Sigmoid colon (tissue), 7 donors: Measurements from ENCODE around the gene SHB. TPM values are rescaled to one million over a fixed set of nuclear protein-coding genes. Genes with fewer than 3 reads are reported as not detected.

ENCODE experiments used
- DNase-seq: peaks from one replicate; pipeline ENCODE4 v3.0.0-alpha.2; 2019
- H3K27ac ChIP-seq, 4 donors: fragments of 200-600 bp; sonication (generic); one replicate each; pipeline ENCODE4 v1.5.1; 2016 to 2019; ENCODE audit warnings: mild to moderate bottlenecking in 1 of 4
- H3K27me3 ChIP-seq, 3 donors: fragments of 200-600 bp; sonication (generic); one replicate each; pipeline ENCODE4 v1.5.1; 2019; ENCODE audit warnings: mild to moderate bottlenecking in 1 of 3
- H3K36me3 ChIP-seq, 4 donors: fragments of 200-600 bp; sonication (generic); one replicate each; pipeline ENCODE4 v1.5.1; 2016 to 2019
- H3K4me1 ChIP-seq, 4 donors: fragments of 200-600 bp; sonication (generic); one replicate each; pipeline ENCODE4 v1.5.1; 2017 to 2019
- H3K4me3 ChIP-seq, 4 donors: fragments of 200-600 bp; sonication (generic); one replicate each; pipeline ENCODE4 v1.5.1; 2017 to 2019; ENCODE audit warnings: mild to moderate bottlenecking in 2 of 4, moderate library complexity in 1 of 4
- H3K9me3 ChIP-seq, 4 donors: fragments of 200-600 bp in 3 of 4; sonication (generic) in 3 of 4; one replicate each; pipeline versions ENCODE4 v1.5.1 to v1.6.1; 2013 to 2019
- EP300 ChIP-seq, 4 donors: sonication (generic); formaldehyde crosslinking; IDR thresholded peaks; one replicate each; pipeline ENCODE4 v1.6.1; 2017; ENCODE audit warnings: antibody characterized with exemption in 4 of 4
- POLR2A ChIP-seq, 2 donors: fragments of 450-650 bp; IDR thresholded peaks; one replicate each; pipeline ENCODE4 v1.6.1; 2016; ENCODE audit warnings: antibody characterized with exemption in 2 of 2, mild to moderate bottlenecking in 2 of 2, moderate library complexity in 2 of 2
- POLR2AphosphoS5 ChIP-seq, 4 donors: sonication (generic); formaldehyde crosslinking; IDR thresholded peaks; one replicate each; pipeline ENCODE4 v1.6.1; 2017; ENCODE audit warnings: antibody characterized with exemption in 4 of 4
- WGBS, 2 donors: extraction: QIAGEN DNeasy Blood & Tissue Kit; methylation state at CpG; one replicate each; pipeline ENCODE4 v1.1.7; 2013; 5-methylcytosine and 5-hydroxymethylcytosine counted together
- intact Hi-C: fragments of 100-400 bp; cut with DNase I; formaldehyde crosslinking; loops from one replicate; pipeline ENCODE4 v1.15.1; 2023
- polyA plus RNA-seq, 3 donors: library from polyadenylated mRNA; stranded (reverse); fragments of 200-250 nt; gene quantifications; one replicate each; pipeline ENCODE4 v1.2.3, GENCODE V29; 2013
- total RNA-seq, 4 donors: library from RNA; depleted of rRNA; stranded (reverse); fragments of >200 nt; gene quantifications; one replicate each; pipeline ENCODE4 v1.1.0, GENCODE V29; 2016
- TF ChIP-seq, protein P1 (sequence below), 4 experiments: fragments of 450-650 bp in 3 of 4; fragments of 200-600 bp in 1 of 4; IDR thresholded peaks; one replicate each; pipeline ENCODE4 v1.5.1; 2016 to 2019; ENCODE audit warnings: antibody characterized with exemption in 4 of 4, mild to moderate bottlenecking in 3 of 4, moderate library complexity in 2 of 4
- donor health status: healthy with polysubstance abuse.
- donor health status: Bipolar disorder and iron deficiency.
- donor health status: healthy.

Gene SHB
- total and polyA plus RNA-seq, 7 donors = 6.8 to 33.7 (median 10.2) TPM

DNA sequence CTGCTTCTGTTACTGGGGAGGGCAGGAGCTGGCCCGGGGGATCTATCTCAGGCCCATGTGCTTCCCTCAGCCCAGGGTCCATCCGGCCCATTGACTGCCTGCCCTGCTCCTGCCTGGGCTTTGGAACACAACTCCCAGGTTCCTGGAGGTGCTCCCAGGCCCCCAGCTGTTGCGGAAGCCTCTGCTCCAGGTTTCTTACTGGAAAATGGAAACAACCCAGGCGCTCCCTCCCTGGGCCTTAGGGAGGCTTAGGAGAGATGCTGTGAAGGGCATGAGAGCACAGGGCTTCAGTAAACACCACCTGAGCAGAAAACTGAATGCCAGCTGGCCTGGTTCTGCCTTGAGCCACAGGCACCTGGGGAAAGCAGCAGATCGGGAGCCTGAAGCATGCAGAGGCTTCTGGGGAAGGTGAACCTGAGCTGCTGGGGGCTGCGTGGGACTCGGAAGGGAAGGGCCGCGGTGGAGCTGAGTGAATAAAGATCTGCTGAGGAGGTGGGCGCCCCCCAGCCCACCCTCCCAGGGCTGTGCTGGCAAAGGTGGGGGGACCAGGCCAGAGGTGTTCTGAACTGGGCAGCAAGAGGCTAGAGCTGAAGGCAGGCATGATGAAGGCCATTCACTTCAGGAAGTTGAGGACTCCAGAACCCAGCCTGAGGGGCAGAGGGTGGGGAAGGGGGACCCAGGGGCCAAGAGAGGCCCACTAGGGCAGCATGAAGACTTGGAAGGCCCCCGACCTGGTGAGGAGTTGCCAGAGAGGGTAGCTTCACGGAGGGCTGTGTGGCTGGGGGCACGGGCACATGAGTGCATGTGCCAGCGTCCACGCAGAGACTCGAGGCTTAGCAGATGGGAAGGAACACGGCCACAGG, 64.8 kb downstream of the SHB start:
- WGBS, 2 donors = 91 to 95% methylated on average over 17 of the region's 17 CpGs
- TF ChIP-seq, protein P1, sequence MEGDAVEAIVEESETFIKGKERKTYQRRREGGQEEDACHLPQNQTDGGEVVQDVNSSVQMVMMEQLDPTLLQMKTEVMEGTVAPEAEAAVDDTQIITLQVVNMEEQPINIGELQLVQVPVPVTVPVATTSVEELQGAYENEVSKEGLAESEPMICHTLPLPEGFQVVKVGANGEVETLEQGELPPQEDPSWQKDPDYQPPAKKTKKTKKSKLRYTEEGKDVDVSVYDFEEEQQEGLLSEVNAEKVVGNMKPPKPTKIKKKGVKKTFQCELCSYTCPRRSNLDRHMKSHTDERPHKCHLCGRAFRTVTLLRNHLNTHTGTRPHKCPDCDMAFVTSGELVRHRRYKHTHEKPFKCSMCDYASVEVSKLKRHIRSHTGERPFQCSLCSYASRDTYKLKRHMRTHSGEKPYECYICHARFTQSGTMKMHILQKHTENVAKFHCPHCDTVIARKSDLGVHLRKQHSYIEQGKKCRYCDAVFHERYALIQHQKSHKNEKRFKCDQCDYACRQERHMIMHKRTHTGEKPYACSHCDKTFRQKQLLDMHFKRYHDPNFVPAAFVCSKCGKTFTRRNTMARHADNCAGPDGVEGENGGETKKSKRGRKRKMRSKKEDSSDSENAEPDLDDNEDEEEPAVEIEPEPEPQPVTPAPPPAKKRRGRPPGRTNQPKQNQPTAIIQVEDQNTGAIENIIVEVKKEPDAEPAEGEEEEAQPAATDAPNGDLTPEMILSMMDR (IDR thresholded peaks at IDR 0.05) = no peak
- TF ChIP-seq POLR2AphosphoS5 (IDR thresholded peaks at IDR 0.05) (no peak), EP300 (IDR thresholded peaks at IDR 0.05) (no peak), POLR2A (IDR thresholded peaks at IDR 0.05) (no peak)
- Histone ChIP-seq H3K4me3 (no peak overlapping the region), H3K36me3 (no peaks in the 10 kb centered on the region), H3K9me3 (no peaks in the 10 kb centered on the region), H3K4me1 (peaks cover 0 to 31% (median 14%) of the 10 kb centered on the region in 4 donors), H3K27ac (no peak overlapping the region), H3K27me3 (no peaks in the 10 kb centered on the region)
- intact Hi-C loops = no loop called here
- DNase-seq = no peak

GRCh38 chr9:38003230-38003629, 65.8 kb downstream of the SHB start:
- TF ChIP-seq EP300 (IDR thresholded peaks at IDR 0.05) (no peak), POLR2A (IDR thresholded peaks at IDR 0.05) (no peak), POLR2AphosphoS5 (IDR thresholded peaks at IDR 0.05) (no peak)
- TF ChIP-seq, protein P1 (IDR thresholded peaks at IDR 0.05) = no peak

DNA sequence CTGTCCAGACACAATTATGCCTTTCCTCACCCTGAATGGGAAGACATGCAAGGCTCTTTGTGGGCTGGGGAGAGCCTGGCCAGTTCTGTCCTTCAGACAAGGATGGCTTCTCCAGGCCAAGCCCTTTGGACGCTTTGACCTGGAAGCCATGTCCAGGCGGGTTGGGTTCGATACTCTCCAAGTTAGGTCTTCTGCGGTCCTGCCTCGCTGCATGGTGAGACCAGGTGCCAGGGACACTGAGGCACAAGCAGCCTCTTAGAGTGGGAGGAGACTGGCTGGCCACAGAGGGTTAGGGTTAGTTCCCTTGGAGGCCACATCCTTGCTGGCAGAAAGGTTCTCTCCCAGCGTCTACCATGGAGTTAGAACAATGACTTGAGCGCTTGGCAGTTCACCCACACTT, 67.6 kb downstream of the SHB start:
- TF ChIP-seq, protein P1 (IDR thresholded peaks at IDR 0.05) = no peak
- no peak for TF ChIP-seq EP300 (IDR thresholded peaks at IDR 0.05)
- no peak for TF ChIP-seq POLR2A (IDR thresholded peaks at IDR 0.05)
- TF ChIP-seq POLR2AphosphoS5 (IDR thresholded peaks at IDR 0.05) = no peak
- no peak overlapping the region for H3K27ac ChIP-seq
- no peaks in the 10 kb centered on the region for H3K36me3 ChIP-seq
- WGBS, 2 donors = 87 to 90% methylated on average over 7 of the region's 7 CpGs
- no peak overlapping the region for H3K4me3 ChIP-seq
- DNase-seq = no peak
- peaks cover 0 to 38% (median 28%) of the 10 kb centered on the region in 4 donors for H3K4me1 ChIP-seq
- intact Hi-C loops = no loop called here
- no peaks in the 10 kb centered on the region for H3K9me3 ChIP-seq
- H3K27me3 ChIP-seq = no peaks in the 10 kb centered on the region

More at GRCh38 chr9:38003230-38003629, 65.8 kb downstream of the SHB start:
- H3K36me3 ChIP-seq = no peaks in the 10 kb centered on the region
- 70 to 83% methylated on average over 8 of the region's 8 CpGs for WGBS, 2 donors
- H3K4me1 ChIP-seq = peaks cover 0 to 31% (median 19%) of the 10 kb centered on the region in 4 donors
- H3K27ac ChIP-seq = no peak overlapping the region
- intact Hi-C loops = no loop called here
- DNase-seq = no peak
- H3K4me3 ChIP-seq = no peak overlapping the region
- H3K27me3 ChIP-seq = no peaks in the 10 kb centered on the region
- H3K9me3 ChIP-seq = no peaks in the 10 kb centered on the region

DNA sequence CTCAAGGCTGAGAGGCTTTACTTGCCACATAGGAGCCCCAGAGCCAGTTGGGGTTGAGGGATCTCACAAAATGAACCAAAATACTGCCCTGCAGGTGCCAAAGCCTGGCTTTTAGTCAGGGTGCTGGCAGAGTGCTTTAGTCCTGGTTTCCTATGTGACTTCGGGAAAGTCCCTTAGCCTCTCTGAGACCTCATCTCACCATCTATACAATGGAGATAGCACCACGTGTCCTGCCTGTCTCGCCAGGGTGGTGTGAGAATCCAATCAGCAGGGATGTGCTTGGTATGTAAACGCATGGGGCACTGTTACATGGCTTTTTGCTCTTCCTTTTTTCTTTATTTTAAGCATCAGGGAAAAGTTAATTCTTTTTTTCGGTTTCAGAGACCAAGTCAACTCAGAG, 68.3 kb downstream of the SHB start:
- no peak for DNase-seq
- intact Hi-C loops = no loop called here
- Histone ChIP-seq H3K27me3 (no peaks in the 10 kb centered on the region), H3K27ac (peak overlapping the region in 1 of 4 donors; percentile 87), H3K36me3 (no peaks in the 10 kb centered on the region), H3K4me1 (peaks cover 0 to 41% (median 28%) of the 10 kb centered on the region in 4 donors), H3K9me3 (no peaks in the 10 kb centered on the region), H3K4me3 (no peak overlapping the region)
- WGBS, 2 donors = 88 to 94% methylated on average over 5 of the region's 5 CpGs
- TF ChIP-seq POLR2A (IDR thresholded peaks at IDR 0.05) (no peak), EP300 (IDR thresholded peaks at IDR 0.05) (no peak), POLR2AphosphoS5 (IDR thresholded peaks at IDR 0.05) (no peak)
- TF ChIP-seq, protein P1 (IDR thresholded peaks at IDR 0.05) = no peak
